MM.1S (cell line): Measurements from ENCODE around the gene DENND1A.

Source experiments
- CTCF ChIP-seq: fragments of 300-600 bp; sonication (generic); IDR thresholded peaks from 2 replicates; pipeline ENCODE4 v1.5.1; 2016; ENCODE audit warnings: antibody characterized with exemption, low read length, mixed read lengths
- EZH2 ChIP-seq: fragments of 300-600 bp; sonication (generic); optimal IDR thresholded peaks from 2 replicates; pipeline ENCODE3; 2017; ENCODE audit warnings: low read depth, mild to moderate bottlenecking, antibody characterized with exemption, low read length, mixed read lengths
- EZH2phosphoT487 ChIP-seq: fragments of 300-600 bp; sonication (generic); IDR thresholded peaks from 2 replicates; pipeline ENCODE4 v1.6.1; 2018; ENCODE audit warnings: antibody characterized with exemption, low read length

- TF ChIP-seq CTCF (no peak), EZH2 (no peak), EZH2phosphoT487 (no peak)
These were observed 506.6 kb downstream of the DENND1A start for GRCh38 chr9:123423311-123423640.
